K562 (cell line): Measurements from ENCODE around the gene C4A. TPM values are rescaled to one million over a fixed set of nuclear protein-coding genes. Genes with fewer than 3 reads are reported as not detected.

Experiments
- ATAC-seq: fragments of 200-7000 bp; cut with Tn5 transposase; 3 replicates; pipeline ENCODE4 v1.9.1; 2020; ENCODE audit warnings: moderate library complexity
- BruUV-seq: library from RNA; stranded (reverse); fragments of 400-500 nt; replicated peaks from 2 replicates; lab custom pipeline; 2021; lab: Mats Ljungman, UMichigan
- CTCF ChIA-PET: fragments of 300-600 bp; formaldehyde crosslinking; extraction: SDS; loops from one replicate; lab custom pipeline; 2021; ENCODE audit warnings: low intra/inter-chr PET ratio; lab: Yijun Ruan, JAX
- POLR2A ChIA-PET: fragments of 300-600, 350-650 bp; sonication (Branson Sonifier 250); formaldehyde crosslinking; extraction: SDS; loops from one replicate; lab custom pipeline; 2021; ENCODE audit warnings: antibody characterized with exemption, inconsistent platforms; lab: Yijun Ruan, JAX
- DNase-seq, 4 experiments: peaks; one replicate each; pipeline versions ENCODE4 v3.0.0 to v3.0.0-alpha.2; 2011 to 2018; ENCODE audit warnings: low spot score in 3 of 4, mixed read lengths in 3 of 4; ENCODE audit errors: extremely low read depth in 1 of 4
- FAIRE-seq: peaks from 2 replicates; lab custom pipeline; 2011; peaks lifted over from hg19 to GRCh38; lab: Jason Lieb, UNC
- H2AFZ ChIP-seq: 2 replicates; pipeline ENCODE4 v1.6.0; 2011; ENCODE audit warnings: low read depth, low read length, control low read depth, inconsistent platforms
- H3K27ac ChIP-seq: fragments of 200-600 bp; 3 replicates; pipeline ENCODE4 v1.8.0; 2011; ENCODE audit warnings: low read depth, mild to moderate bottlenecking, control low read depth, inconsistent platforms, low read length, moderate library complexity, mixed read lengths; ENCODE audit errors: extremely low read depth
- H3K27me3 ChIP-seq, 2 experiments: fragments of 300-600 bp in 1 of 2; 2 replicates in 1 of 2; 3 replicates in 1 of 2; pipeline versions ENCODE4 v1.6.0 to v1.8.0; 2011; ENCODE audit warnings: inconsistent platforms in 2 of 2, low read length in 2 of 2, mild to moderate bottlenecking in 1 of 2, mixed read lengths in 1 of 2, moderate library complexity in 1 of 2; ENCODE audit not compliant: control insufficient read depth in 2 of 2, insufficient read depth in 2 of 2
- H3K36me3 ChIP-seq: fragments of 300-600 bp; 3 replicates; pipeline ENCODE4 v1.8.0; 2011; ENCODE audit warnings: mild to moderate bottlenecking, low read length, inconsistent platforms; ENCODE audit not compliant: control insufficient read depth, insufficient read depth
- H3K4me1 ChIP-seq, 2 experiments: fragments of 200-600 bp in 1 of 2; replicated peaks in 1 of 2; 2 replicates in 1 of 2; 3 replicates in 1 of 2; pipeline versions ENCODE4 v1.5.1 to v1.8.0; 2011; ENCODE audit warnings: inconsistent platforms in 2 of 2, low read length in 2 of 2, mild to moderate bottlenecking in 1 of 2, mixed read lengths in 1 of 2, moderate library complexity in 1 of 2; ENCODE audit not compliant: control insufficient read depth in 2 of 2, insufficient read depth in 2 of 2
- H3K4me2 ChIP-seq: 2 replicates; pipeline ENCODE4 v1.6.1; 2011; ENCODE audit warnings: low read length, control low read depth, inconsistent platforms, mixed read lengths; ENCODE audit not compliant: insufficient read depth
- H3K4me3 ChIP-seq: fragments of 200-600 bp; sonication (generic), shearing (Covaris generic); 2 replicates; pipeline ENCODE4 v1.5.1; 2016; ENCODE audit warnings: control low read depth, inconsistent platforms
- H3K79me2 ChIP-seq: fragments of 200-600 bp; 3 replicates; pipeline ENCODE4 v1.8.0; 2011; ENCODE audit warnings: low read length, inconsistent platforms; ENCODE audit not compliant: control insufficient read depth, insufficient read depth
- H3K9ac ChIP-seq, 2 experiments: 2 replicates each; pipeline versions ENCODE4 v1.6.0 to v1.6.1; 2011; ENCODE audit warnings: low read depth in 2 of 2, low read length in 2 of 2, control low read depth in 1 of 2, inconsistent platforms in 1 of 2, mild to moderate bottlenecking in 1 of 2, mixed read lengths in 1 of 2; ENCODE audit not compliant: insufficient read depth in 1 of 2
- H3K9me1 ChIP-seq: one replicate; pipeline ENCODE4 v1.6.0; 2011; ENCODE audit warnings: inconsistent platforms, mild to moderate bottlenecking, low read length, moderate library complexity; ENCODE audit not compliant: control insufficient read depth, insufficient read depth
- H3K9me3 ChIP-seq: replicated peaks from 2 replicates; pipeline ENCODE4 v1.5.1; 2011; ENCODE audit warnings: low read depth, low read length, inconsistent platforms; ENCODE audit not compliant: control insufficient read depth, insufficient read depth
- H4K20me1 ChIP-seq: replicated peaks from 2 replicates; pipeline ENCODE4 v1.6.1; 2011; ENCODE audit warnings: low read length, inconsistent platforms, mixed read lengths; ENCODE audit not compliant: control insufficient read depth, insufficient read depth
- ARID2 ChIP-seq: fragments of 450-650 bp; IDR thresholded peaks from 2 replicates; pipeline ENCODE4 v1.6.1; 2017; ENCODE audit warnings: antibody characterized with exemption, mild to moderate bottlenecking
- CHCHD3 ChIP-seq: fragments of 250-450 bp; sonication (Bioruptor Pico); IDR thresholded peaks from 2 replicates; pipeline ENCODE4 v2.1.2; 2022; ENCODE audit warnings: mild to moderate bottlenecking
- MAZ ChIP-seq, 2 experiments: fragments of 450-650 bp in 1 of 2; sonication (generic) in 1 of 2; formaldehyde crosslinking; IDR thresholded peaks in 1 of 2; conservative IDR thresholded peaks in 1 of 2; 2 replicates each; pipeline versions ENCODE4 v1.4.0 to v1.5.0; 2020; ENCODE audit warnings: mild to moderate bottlenecking in 1 of 2, missing genetic modification reagents in 1 of 2
- MCM5 ChIP-seq: fragments of 450-650 bp; IDR thresholded peaks from 2 replicates; pipeline ENCODE4 v1.6.1; 2016; ENCODE audit warnings: low read depth
- MGA ChIP-seq: fragments of 450-650 bp; IDR thresholded peaks from 2 replicates; pipeline ENCODE4 v1.6.1; 2016; ENCODE audit warnings: mild to moderate bottlenecking, moderate library complexity
- NR1H2 ChIP-seq: sonication (generic); formaldehyde crosslinking; IDR thresholded peaks from 2 replicates; pipeline ENCODE4 v1.4.0; 2020; ENCODE audit warnings: mild to moderate bottlenecking, missing genetic modification reagents
- ZBTB17 ChIP-seq: fragments of 450-650 bp; formaldehyde crosslinking; IDR thresholded peaks from 2 replicates; pipeline ENCODE4 v1.4.0; 2020; ENCODE audit warnings: mild to moderate bottlenecking
- WGBS: fragments of 100-300 bp; shearing (Covaris generic); methylation state at CpG from one replicate; pipeline ENCODE4 v1.1.6; 2016; ENCODE audit warnings: low coverage, mixed read lengths; ENCODE audit not compliant: insufficient coverage; ENCODE audit errors: missing lambda C conversion rate; 5-methylcytosine and 5-hydroxymethylcytosine counted together
- in situ Hi-C: fragments of 300-500 bp; cut with MboI; formaldehyde crosslinking; loops from 4 replicates; pipeline ENCODE4 v1.15.0; 2018; ENCODE audit warnings: inconsistent platforms, mixed read lengths
- intact Hi-C: fragments of 100-400 bp; cut with micrococcal nuclease; formaldehyde crosslinking; loops from 2 replicates; pipeline ENCODE4 v1.14.2; 2022
- polyA plus RNA-seq, 8 experiments: library from polyadenylated mRNA; depleted of rRNA in 4 of 8; stranded (reverse) in 5 of 8; unstranded in 3 of 8; fragments of >200 nt; fragmentation: Nextera tagmentation in 2 of 8; fragmentation: Illumina TruSeq in 1 of 8; extraction: Ambion mirVana in 2 of 8; extraction: Trizol in 1 of 8; gene quantifications; 2 replicates each; pipeline versions ENCODE4 v1.2.1 to v1.2.3, GENCODE V29; 2011 to 2014; ENCODE audit warnings: inconsistent platforms in 1 of 8, missing spikeins in 1 of 8
- total RNA-seq, 7 experiments: library from RNA; depleted of rRNA in 6 of 7; stranded (reverse); fragments of >200 nt in 6 of 7; fragmentation: Illumina TruSeq in 2 of 7; extraction: Trizol in 2 of 7; gene quantifications; 2 replicates each; pipeline versions ENCODE4 v1.2.1 to v1.2.3, GENCODE V29; 2011 to 2021; ENCODE audit warnings: low replicate concordance in 1 of 7
- TF ChIP-seq, protein P1 (sequence below), 2 experiments: fragments of 250-450 bp in 1 of 2; fragments of 450-650 bp in 1 of 2; sonication (Bioruptor Pico) in 1 of 2; IDR thresholded peaks; 2 replicates each; pipeline versions ENCODE4 v1.6.1 to v1.8.0; 2016 to 2021; ENCODE audit warnings: mild to moderate bottlenecking in 2 of 2, moderate library complexity in 2 of 2, missing compliant biosample characterization in 1 of 2, missing genetic modification characterization in 1 of 2

Gene C4A
- total and polyA plus RNA-seq, 9 of the 15 experiments (the other 6 are each of a cell fraction or from before 2014, with no cell fraction given) = 0.27 to 7.6 (median 5.0) TPM

- H3K4me1 ChIP-seq = peaks cover 31 to 51% of the 10 kb centered on the region in 2 experiments
- H3K27me3 ChIP-seq = no peaks in the 10 kb centered on the region
- in situ Hi-C loops (loop anchor here (10.0 kb wide), 1 partner anchor 91 kb away; the partner anchor contains the start of genes NELFE and SKIC2), intact Hi-C loops (no loop called here)
- no peak overlapping the region for H3K4me3 ChIP-seq
- H4K20me1 ChIP-seq = no peaks in the 10 kb centered on the region
- H3K4me2 ChIP-seq = peak overlapping the region; percentile 65; the same call in 1 of the 2 replicates
- peak overlapping the region; percentile 66 to 85 for H3K9ac ChIP-seq
- H3K9me1 ChIP-seq = peaks cover 6% of the 10 kb centered on the region
- 31% methylated on average over 20 of the region's 22 CpGs for WGBS
- no peaks in the 10 kb centered on the region for H3K9me3 ChIP-seq
- BruUV-seq = no TSS peak
- peaks cover 2% of the 10 kb centered on the region; the same call in 1 of the 3 replicates for H3K79me2 ChIP-seq
- H2AFZ ChIP-seq = peak overlapping the region; percentile 90
- ChIA-PET POLR2A (interaction anchor here (0.6 to 1.3 kb wide), 4 partner anchors 74 to 215 kb away, joined by 3 to 5 read pairs (median 3); partner anchors contain the start of gene DXO), CTCF (no interaction called here)
- ATAC-seq = peak; percentile 90
- peak; percentile 52 to 94 (median 60) for DNase-seq
- no peaks in the 10 kb centered on the region for H3K36me3 ChIP-seq
- peak overlapping the region; percentile 93 for H3K27ac ChIP-seq
- peak; percentile 100 for FAIRE-seq
- TF ChIP-seq MGA (peak; percentile 85), NR1H2 (CRISPR knock-in tag) (no peak), MCM5 (no peak), ARID2 (no peak), MAZ (CRISPR knock-in tag; conservative IDR thresholded peaks at IDR 0.05 in 1 of 2, IDR thresholded peaks at IDR 0.05 in 1 of 2) (peak; percentile 44 to 55; a peak in 2 of 4 replicates), ZBTB17 (CRISPR knock-in tag) (no peak), CHCHD3 (CRISPR knock-in tag) (no peak)
- TF ChIP-seq, protein P1, sequence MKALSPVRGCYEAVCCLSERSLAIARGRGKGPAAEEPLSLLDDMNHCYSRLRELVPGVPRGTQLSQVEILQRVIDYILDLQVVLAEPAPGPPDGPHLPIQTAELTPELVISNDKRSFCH (CRISPR knock-in tag; IDR thresholded peaks at IDR 0.05) = no peak
- TF ChIP-seq, protein P1 (tag; IDR thresholded peaks at IDR 0.05) = peak; percentile 78
Observed at GRCh38 chr6:32045811-32046449, 64.1 kb downstream of the C4A start.
